ENCODE measurements around the gene PPM1J.

DNA sequence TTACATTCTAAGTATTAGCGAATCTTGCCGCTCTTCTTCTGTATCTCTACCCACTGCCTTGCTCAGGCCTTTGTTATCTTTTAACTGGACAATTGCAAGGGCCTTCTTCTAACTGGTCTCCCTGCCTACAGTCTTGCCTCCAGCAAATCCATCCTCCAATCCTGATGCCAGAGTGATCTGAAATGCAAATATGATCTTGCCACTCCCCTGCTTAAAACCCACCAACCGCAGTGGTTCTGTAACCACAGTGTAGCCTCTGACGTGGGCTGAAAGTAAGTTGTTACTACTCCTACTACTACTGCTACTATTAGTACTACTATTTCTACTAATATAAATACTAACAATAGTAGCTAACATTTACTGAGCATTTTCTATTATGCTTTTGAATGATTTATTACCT, 28.3 kb downstream of the PPM1J start:
- TF ChIP-seq CTCF (conservative IDR thresholded peaks at IDR 0.05): no peak
- TF ChIP-seq ZFX (IDR thresholded peaks at IDR 0.05): no peak
